Hepatocyte (in vitro differentiated cells): Measurements from ENCODE around the gene CHCHD4. TPM values are rescaled to one million over a fixed set of nuclear protein-coding genes. Genes with fewer than 3 reads are reported as not detected.

Source experiments
- DNase-seq: peaks from one replicate; pipeline ENCODE4 v3.0.0-alpha.2; 2016; ENCODE audit warnings: low spot score
- H2AFZ ChIP-seq: fragments of 200-600 bp; sonication (generic); 2 replicates; pipeline ENCODE4 v1.6.0; 2016; ENCODE audit warnings: antibody characterized with exemption, mild to moderate bottlenecking
- H3K27ac ChIP-seq: fragments of 200-600 bp; sonication (generic); 2 replicates; pipeline ENCODE4 v1.5.1; 2016; ENCODE audit warnings: mild to moderate bottlenecking
- H3K27me3 ChIP-seq: fragments of 200-600 bp; sonication (generic); 2 replicates; pipeline ENCODE4 v1.6.1; 2016
- H3K36me3 ChIP-seq: fragments of 200-600 bp; sonication (generic); replicated peaks from 2 replicates; pipeline ENCODE4 v1.5.1; 2016; ENCODE audit warnings: low read depth; ENCODE audit not compliant: insufficient read depth
- H3K4me1 ChIP-seq: fragments of 200-600 bp; sonication (generic); 2 replicates; pipeline ENCODE4 v1.5.1; 2016; ENCODE audit warnings: mild to moderate bottlenecking, moderate library complexity; ENCODE audit not compliant: insufficient read depth
- H3K4me2 ChIP-seq: fragments of 200-600 bp; sonication (generic); 2 replicates; pipeline ENCODE4 v1.6.0; 2016
- H3K4me3 ChIP-seq: fragments of 200-600 bp; sonication (generic); 2 replicates; pipeline ENCODE4 v1.5.1; 2016; ENCODE audit warnings: mild to moderate bottlenecking
- H3K79me2 ChIP-seq: fragments of 200-600 bp; sonication (generic); 2 replicates; pipeline ENCODE4 v1.6.0; 2017; ENCODE audit warnings: mild to moderate bottlenecking
- H3K9me2 ChIP-seq: fragments of 200-600 bp; sonication (generic); replicated peaks from 2 replicates; pipeline ENCODE4 v1.6.0; 2017; ENCODE audit warnings: mild to moderate bottlenecking; ENCODE audit not compliant: insufficient read depth
- H3K9me3 ChIP-seq: fragments of 200-600 bp; sonication (generic); 2 replicates; pipeline ENCODE4 v1.5.1; 2016; ENCODE audit warnings: low read depth, mild to moderate bottlenecking
- H4K20me1 ChIP-seq: fragments of 200-600 bp; sonication (generic); 2 replicates; pipeline ENCODE4 v1.6.0; 2016; ENCODE audit warnings: mild to moderate bottlenecking; ENCODE audit not compliant: insufficient read depth, poor library complexity, severe bottlenecking
- CTCF ChIP-seq: fragments of 200-600 bp; sonication (generic); IDR thresholded peaks from 2 replicates; pipeline ENCODE4 v1.5.1; 2016; ENCODE audit warnings: antibody characterized with exemption, mild to moderate bottlenecking; ENCODE audit not compliant: poor library complexity
- EZH2 ChIP-seq: fragments of 200-600 bp; sonication (generic); IDR thresholded peaks from 2 replicates; pipeline ENCODE4 v1.6.1; 2016; ENCODE audit warnings: antibody characterized with exemption, mild to moderate bottlenecking, borderline replicate concordance
- EZH2phosphoT487 ChIP-seq: fragments of 200-600 bp; sonication (generic); IDR thresholded peaks from one replicate; pipeline ENCODE4 v1.6.1; 2018; ENCODE audit warnings: antibody characterized with exemption, mild to moderate bottlenecking, low read depth, moderate library complexity; ENCODE audit not compliant: unreplicated experiment, severe bottlenecking
- WGBS: methylation state at CpG from one replicate; pipeline ENCODE4 v1.1.6; 2016; ENCODE audit warnings: low lambda C conversion rate; ENCODE audit errors: missing lambda C conversion rate; 5-methylcytosine and 5-hydroxymethylcytosine counted together
- polyA plus RNA-seq: library from polyadenylated mRNA; unstranded; fragments of >200 nt; fragmentation: Nextera tagmentation; extraction: Ambion mirVana; gene quantifications from 2 replicates; pipeline ENCODE4 v1.2.1, GENCODE V29; 2016
- total RNA-seq: library from RNA; depleted of rRNA; stranded (reverse); fragments of >200 nt; gene quantifications from 2 replicates; pipeline ENCODE4 v1.2.3, GENCODE V29; 2014

The CHCHD4 gene
- total and polyA plus RNA-seq, 2 experiments from 2014 or later, result 15.2 to 22.8 TPM

GRCh38 chr3:14154895-14155440 is 30.3 kb upstream of the CHCHD4 start:
- H3K9me3 ChIP-seq, result no peaks in the 10 kb centered on the region
- no peak overlapping the region for H3K4me2 ChIP-seq
- H2AFZ ChIP-seq, result no peak overlapping the region
- no peak overlapping the region for H3K4me3 ChIP-seq
- H3K9me2 ChIP-seq, result no peaks in the 10 kb centered on the region
- no peaks in the 10 kb centered on the region for H3K27me3 ChIP-seq
- DNase-seq, result no peak
- H3K4me1 ChIP-seq, result no peaks in the 10 kb centered on the region
- H3K36me3 ChIP-seq, result no peaks in the 10 kb centered on the region
- no peaks in the 10 kb centered on the region for H4K20me1 ChIP-seq
- 94% methylated on average over 7 of the region's 7 CpGs for WGBS
- no peak overlapping the region for H3K27ac ChIP-seq
- TF ChIP-seq EZH2phosphoT487 (no peak), CTCF (no peak)
- no peaks in the 10 kb centered on the region for H3K79me2 ChIP-seq

- no peaks in the 10 kb centered on the region for H3K36me3 ChIP-seq
- H2AFZ ChIP-seq, result no peak overlapping the region
- H3K27me3 ChIP-seq, result no peaks in the 10 kb centered on the region
- no peaks in the 10 kb centered on the region for H3K9me3 ChIP-seq
- H3K79me2 ChIP-seq, result no peaks in the 10 kb centered on the region
- H3K4me1 ChIP-seq, result no peaks in the 10 kb centered on the region
- no peak overlapping the region for H3K27ac ChIP-seq
- no peak overlapping the region for H3K4me3 ChIP-seq
- H4K20me1 ChIP-seq, result no peaks in the 10 kb centered on the region
- WGBS, result 94% methylated on average over 5 of the region's 5 CpGs
- H3K4me2 ChIP-seq, result no peak overlapping the region
- no peak for DNase-seq
- TF ChIP-seq EZH2phosphoT487 (no peak), CTCF (no peak), EZH2 (no peak)
- no peaks in the 10 kb centered on the region for H3K9me2 ChIP-seq
These were observed 29.6 kb upstream of the CHCHD4 start for GRCh38 chr3:14154276-14154675.

GRCh38 chr3:14153663-14154062 is 29.0 kb upstream of the CHCHD4 start:
- Histone ChIP-seq H3K27me3 (no peaks in the 10 kb centered on the region), H3K36me3 (no peaks in the 10 kb centered on the region), H3K79me2 (no peaks in the 10 kb centered on the region), H3K27ac (no peak overlapping the region), H3K4me3 (no peak overlapping the region), H3K4me1 (no peaks in the 10 kb centered on the region), H3K9me2 (no peaks in the 10 kb centered on the region), H3K4me2 (no peak overlapping the region), H3K9me3 (no peaks in the 10 kb centered on the region), H4K20me1 (no peaks in the 10 kb centered on the region), H2AFZ (no peak overlapping the region)
- no peak for DNase-seq
- TF ChIP-seq EZH2phosphoT487 (no peak), CTCF (no peak), EZH2 (no peak)
- 98% methylated on average over 6 of the region's 6 CpGs for WGBS

- Histone ChIP-seq H3K4me1 (no peaks in the 10 kb centered on the region), H3K27me3 (no peaks in the 10 kb centered on the region), H3K4me3 (no peak overlapping the region), H3K9me2 (no peaks in the 10 kb centered on the region), H3K79me2 (no peaks in the 10 kb centered on the region), H3K27ac (no peak overlapping the region), H3K4me2 (no peak overlapping the region), H2AFZ (no peak overlapping the region), H4K20me1 (no peaks in the 10 kb centered on the region), H3K9me3 (no peaks in the 10 kb centered on the region), H3K36me3 (no peaks in the 10 kb centered on the region)
- 91% methylated on average over 4 of the region's 4 CpGs for WGBS
- DNase-seq, result no peak
- no peak for TF ChIP-seq EZH2phosphoT487
- TF ChIP-seq CTCF, result no peak
- TF ChIP-seq EZH2, result no peak
These were observed 28.3 kb upstream of the CHCHD4 start for GRCh38 chr3:14152963-14153355.
